HG02588 (cell line): ENCODE results near the gene FHIT.

Experiments
- ATAC-seq: cut with Tn5 transposase; IDR thresholded peaks from one replicate; pipeline ENCODE4 v1.9.1; 2021; ENCODE audit warnings: mild to moderate bottlenecking, moderate library complexity; ENCODE audit not compliant: unreplicated experiment

Gene FHIT

GRCh38 chr3:60316121-60316797, 935.0 kb downstream of the FHIT start:
- no peak for ATAC-seq

DNA sequence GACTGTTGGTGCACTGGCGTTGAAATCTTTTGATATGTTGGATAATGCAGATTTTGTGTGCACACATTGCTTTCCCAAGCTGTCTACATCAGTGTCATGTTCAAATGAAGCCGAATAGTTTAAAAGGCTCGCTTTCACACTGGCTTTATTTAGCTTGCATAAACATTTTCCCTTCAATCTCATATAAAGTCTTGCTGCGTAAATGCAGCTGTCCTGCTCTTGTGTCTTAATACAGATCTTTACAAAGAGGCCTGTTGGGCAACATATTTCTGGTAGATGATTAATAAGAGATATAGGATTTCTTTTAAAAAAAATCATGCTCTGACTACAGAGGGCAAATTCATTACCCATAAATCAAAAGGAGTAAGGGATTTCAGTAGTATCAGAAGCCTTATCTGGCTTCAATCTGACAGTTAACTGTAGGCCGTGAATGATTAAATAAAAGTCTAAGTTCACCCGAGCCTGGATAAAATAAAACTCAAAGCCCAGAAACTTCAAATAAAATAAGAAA, 937.2 kb downstream of the FHIT start:
- ATAC-seq = no peak

- ATAC-seq = no peak
These were observed 937.9 kb downstream of the FHIT start for GRCh38 chr3:60313231-60313798.

DNA sequence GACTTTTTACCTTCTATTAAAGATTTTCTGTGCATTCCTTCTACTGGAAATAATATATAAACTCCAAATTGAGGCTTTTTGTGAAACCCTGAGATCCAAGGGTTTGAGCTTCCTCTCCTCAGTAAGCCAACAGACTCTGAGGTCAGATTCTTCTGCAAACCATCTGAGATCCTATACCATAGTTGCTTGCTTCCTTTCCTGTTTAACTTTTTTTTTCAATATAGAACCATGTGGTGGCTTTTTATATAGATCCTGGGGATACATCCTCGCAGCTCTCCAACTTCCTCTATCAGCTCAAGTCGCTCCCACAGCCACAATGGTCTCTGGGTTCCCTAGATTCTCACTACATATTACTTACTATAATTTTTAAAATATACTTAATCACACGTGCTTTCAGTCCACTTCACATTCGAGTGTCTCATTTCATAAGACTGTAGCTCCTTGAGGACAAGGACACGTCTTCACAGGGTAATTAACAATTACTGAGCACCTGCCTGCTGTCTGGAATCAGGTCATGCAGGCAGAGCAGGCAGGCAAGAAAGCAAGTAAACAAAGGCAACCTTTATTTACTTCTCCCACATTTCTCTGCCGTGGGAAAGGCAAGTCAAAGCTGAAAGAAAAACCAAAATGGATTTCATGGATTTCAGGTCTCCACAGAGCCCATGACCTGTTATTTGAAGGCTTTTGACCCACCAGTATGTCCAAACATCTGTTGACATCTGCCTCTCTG, 941.5 kb downstream of the FHIT start:
- ATAC-seq = no peak

GRCh38 chr3:60308808-60309207, 942.4 kb downstream of the FHIT start:
- ATAC-seq = no peak

DNA sequence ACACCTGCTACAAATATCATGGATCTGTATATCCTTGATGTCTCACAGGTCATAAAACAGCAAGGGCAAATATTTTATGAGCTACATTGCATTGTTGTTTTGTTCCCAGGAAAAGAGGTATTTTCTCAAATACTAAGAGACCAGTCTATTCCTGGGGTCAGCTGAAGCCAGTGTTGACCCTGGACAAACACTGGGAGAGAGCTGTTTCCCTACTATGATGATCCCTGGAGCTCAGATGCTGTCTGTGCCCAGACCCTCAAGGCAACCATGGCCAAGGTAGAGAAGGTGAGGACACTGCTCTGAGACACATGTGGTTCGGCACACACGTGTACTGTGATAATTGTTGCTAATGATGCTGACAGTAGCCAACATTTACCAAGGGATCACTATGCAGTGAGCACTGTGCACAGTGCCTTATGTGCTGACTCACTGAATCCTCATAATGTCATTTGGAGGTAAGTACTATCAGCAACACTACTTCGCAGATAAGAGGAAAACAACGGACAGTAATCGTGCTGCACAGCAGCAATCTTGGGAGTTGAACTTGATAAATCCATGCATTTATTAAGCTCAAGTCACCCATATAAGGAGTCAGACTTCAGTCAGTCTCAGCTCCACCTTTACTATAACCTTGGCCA, 943.6 kb downstream of the FHIT start:
- no peak for ATAC-seq

GRCh38 chr3:60304112-60304511, 947.1 kb downstream of the FHIT start:
- no peak for ATAC-seq

GRCh38 chr3:60303160-60303559, 948.1 kb downstream of the FHIT start:
- no peak for ATAC-seq

DNA sequence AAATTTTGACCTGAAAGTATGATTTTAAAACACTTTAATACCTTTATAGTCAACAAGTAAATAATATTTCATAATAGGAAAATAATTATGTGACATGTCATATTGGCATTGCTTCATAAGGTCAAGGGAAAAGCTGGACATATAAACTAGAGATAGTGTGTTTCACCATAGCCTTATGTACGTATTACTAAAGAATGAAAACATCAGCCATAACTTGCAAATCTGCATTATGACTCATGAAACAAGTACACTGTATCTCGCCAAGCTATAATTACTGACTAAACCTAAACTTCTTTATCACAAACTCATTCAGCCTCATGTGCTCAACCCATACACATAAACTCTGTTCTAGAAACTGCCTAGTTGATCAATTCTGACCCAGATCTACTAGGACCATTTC, 950.1 kb downstream of the FHIT start:
- ATAC-seq = no peak

- ATAC-seq = no peak
These were observed 953.1 kb downstream of the FHIT start for GRCh38 chr3:60298141-60298540.

DNA sequence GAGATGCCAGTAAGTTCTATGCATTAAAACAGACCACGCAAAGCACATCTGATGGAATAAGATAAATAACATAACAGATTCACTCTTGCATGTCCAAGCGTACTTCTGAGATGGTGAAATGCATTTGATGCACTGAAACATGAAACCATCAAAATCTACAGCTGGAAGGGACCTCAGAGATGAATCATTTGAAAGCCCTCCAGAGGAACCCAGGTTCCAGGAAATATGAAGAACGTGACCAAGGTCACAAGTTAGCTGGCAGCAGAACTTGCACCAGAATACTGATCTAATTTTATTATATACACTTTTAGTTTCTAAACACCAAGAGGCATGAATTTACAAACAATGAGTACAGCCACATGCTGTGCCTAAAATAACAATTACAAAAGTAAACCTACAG, 957.1 kb downstream of the FHIT start:
- ATAC-seq = no peak

DNA sequence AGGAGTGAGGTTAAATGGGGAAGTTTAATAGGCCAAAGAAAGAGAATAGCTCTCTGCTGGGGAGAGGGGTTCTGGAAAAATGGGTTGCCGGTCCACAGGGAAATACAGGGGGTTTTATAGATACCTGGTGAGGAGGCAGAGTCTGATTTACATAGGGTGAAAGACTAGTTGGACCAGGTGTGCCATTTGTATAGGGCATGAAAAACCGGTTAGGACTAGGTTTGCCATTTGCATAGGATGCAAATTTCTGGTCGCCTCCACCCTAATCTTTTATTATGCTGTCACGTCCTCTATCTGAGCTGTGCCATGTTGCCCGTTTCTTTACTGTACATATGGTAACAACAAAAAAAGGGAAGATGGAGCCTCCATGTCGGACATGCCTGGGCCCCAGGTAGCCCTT, 960.1 kb downstream of the FHIT start:
- ATAC-seq = no peak

DNA sequence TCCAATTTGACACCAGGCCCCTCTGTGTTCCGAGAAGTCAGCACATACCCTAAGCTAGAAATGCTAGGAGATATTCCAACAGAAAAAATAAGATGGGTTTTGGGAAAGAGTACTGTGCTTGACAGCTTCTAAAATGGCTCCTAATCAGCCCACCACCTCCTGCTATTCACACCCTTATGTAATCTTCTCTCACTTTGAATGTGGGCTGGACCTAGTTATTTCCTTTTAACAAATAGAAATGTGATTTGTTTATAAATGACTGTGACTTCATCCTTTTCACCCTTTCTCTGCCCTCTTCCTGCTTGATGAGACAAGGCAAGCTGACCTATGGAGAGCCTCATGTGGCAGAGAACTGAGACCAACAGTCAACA, 961.1 kb downstream of the FHIT start:
- no peak for ATAC-seq

- ATAC-seq = no peak
These were observed 961.7 kb downstream of the FHIT start for GRCh38 chr3:60289341-60290121.

- ATAC-seq = no peak
These were observed 968.4 kb downstream of the FHIT start for GRCh38 chr3:60282866-60283265.

- no peak for ATAC-seq
These were observed 969.3 kb downstream of the FHIT start for GRCh38 chr3:60281970-60282369.

DNA sequence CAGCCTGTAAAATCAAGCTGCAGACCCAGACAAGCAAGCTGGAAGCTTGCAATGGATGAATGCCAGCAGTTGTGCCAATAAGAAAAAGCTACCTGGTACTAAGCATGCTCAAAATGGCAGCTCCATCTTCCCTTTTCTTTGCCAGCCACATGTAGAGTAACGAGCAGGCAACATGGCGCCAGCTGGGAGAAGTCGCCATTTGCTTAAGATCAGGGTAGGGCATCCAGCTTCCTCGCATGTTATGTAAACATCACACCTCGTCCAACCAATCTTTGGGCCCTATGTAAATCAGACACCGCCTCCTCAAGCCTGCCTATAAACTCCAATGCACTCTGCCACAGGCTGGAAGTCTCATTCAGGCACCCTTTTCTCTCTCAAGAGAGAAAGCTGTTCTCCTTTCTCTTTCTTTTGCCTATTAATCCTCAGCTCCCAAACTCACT, 973.9 kb downstream of the FHIT start:
- ATAC-seq = no peak

DNA sequence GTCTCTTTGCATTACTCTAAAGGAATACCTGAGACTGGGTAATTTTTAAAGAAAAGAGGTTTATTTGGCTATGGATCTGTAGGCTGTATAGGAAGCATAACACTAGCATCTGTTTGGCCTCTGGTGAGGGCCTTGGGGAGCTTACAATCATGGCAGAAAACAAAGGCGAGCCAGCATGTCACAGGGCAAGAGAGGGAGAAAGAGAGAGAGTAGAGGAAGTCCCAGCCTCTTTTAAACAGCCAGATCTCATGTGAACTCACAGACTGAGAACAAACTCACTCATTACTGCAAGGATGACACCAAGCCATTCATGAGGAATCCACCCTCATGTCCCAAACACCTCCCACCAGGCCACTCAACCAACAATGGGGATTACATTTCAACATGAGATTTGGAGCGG, 974.6 kb downstream of the FHIT start:
- ATAC-seq = no peak

DNA sequence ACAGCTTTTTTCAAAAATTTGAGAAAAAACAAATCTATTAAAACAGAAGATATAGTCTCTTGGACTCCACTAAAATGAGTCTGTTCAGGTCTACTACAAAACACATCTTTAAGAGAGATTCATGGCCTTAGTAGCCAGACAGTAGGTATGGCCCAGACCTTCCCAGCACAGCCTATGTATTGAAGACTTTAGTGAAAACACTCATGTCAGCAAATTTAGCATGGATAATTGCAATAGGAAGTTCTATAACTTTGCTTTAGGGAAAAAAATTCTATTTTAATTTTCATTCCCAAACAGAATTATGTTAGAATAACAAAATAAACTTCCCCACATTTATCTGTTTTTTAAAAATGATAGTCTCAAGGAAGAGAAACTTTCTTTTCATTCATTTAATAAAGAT, 976.6 kb downstream of the FHIT start:
- ATAC-seq = no peak

DNA sequence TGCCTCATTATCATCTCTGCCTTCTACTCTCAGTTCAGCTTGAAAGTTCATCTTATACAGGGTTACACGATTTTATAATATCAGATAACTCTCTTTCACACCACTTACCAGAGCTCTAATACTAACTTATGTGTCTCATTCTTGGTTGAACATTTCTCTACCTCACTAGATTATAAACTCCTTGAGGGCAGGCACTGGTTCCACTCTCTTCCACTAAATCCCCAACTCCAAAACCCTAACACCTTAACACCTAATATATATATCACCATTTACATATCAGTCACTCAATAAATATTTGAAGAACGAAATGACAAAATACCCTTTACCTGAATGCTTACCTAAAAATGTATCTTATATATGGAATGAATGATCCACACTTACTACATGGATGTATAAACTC, 977.2 kb downstream of the FHIT start:
- no peak for ATAC-seq

DNA sequence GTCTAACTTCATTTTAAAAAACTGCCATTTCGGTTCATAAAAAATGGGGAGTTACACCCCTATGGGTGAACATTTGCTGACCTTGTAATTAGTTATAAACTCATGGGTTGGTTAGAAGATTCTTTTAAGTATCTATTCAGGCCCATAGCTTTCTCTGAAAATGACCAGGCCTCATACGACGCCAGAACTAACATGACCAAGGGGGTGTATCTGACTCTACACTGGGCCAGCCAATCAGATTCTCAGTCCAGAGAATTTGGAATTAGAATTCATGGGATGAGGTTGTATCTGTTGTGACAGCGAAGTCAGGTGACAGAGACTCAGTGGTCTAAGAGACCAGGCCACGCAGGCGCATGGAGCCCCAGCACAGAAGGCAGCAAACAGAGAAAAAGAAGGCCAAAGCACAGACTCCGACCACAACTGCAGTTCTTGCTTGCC, 981.4 kb downstream of the FHIT start:
- ATAC-seq = no peak
